GM19239 (cell line): Measurements from ENCODE around the gene RAD9A.

Experiments
- DNase-seq: peaks from one replicate; pipeline ENCODE4 v3.0.0; 2011; ENCODE audit warnings: low spot score; ENCODE audit not compliant: insufficient read length
- FAIRE-seq: peaks from 2 replicates; lab custom pipeline; 2011; peaks lifted over from hg19 to GRCh38; lab: Jason Lieb, UNC

The RAD9A gene

DNA sequence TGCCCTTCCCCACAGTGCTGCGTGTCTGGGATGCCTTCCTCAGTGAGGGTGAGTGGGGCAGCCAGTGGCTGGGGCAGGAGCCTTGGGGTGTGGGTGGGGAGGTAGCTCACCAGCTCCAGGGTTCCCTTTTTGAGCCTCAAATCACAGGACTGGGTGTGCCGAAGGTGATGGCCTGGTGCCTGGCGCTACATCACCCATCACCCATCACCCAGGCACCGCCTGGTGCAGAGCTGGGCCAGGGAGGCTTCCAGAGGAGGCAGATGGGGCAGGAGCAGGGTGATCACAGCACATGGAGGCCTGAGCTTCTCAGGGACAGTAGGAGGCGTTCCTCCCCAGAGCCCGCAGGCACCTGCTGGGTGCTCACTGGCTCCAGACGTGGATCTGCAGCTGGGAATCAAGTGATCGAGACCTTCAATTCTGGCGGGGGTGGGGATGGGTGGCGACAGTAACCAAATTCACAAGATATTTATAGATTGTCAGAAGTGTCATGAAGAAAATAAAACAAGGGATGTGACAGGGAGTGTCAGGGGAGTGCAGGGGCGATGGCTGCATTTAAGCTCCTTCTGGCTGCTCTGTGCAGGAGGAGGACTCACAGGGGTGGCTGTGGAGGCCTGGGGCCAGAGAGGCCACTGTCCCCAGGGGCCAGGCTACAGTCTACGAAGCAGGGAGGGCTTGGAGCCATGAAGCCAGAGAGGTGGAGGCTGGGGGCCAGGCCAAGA lies 15.3 kb downstream of the RAD9A start:
- DNase-seq (no peak), FAIRE-seq (peak; percentile 65)

DNA sequence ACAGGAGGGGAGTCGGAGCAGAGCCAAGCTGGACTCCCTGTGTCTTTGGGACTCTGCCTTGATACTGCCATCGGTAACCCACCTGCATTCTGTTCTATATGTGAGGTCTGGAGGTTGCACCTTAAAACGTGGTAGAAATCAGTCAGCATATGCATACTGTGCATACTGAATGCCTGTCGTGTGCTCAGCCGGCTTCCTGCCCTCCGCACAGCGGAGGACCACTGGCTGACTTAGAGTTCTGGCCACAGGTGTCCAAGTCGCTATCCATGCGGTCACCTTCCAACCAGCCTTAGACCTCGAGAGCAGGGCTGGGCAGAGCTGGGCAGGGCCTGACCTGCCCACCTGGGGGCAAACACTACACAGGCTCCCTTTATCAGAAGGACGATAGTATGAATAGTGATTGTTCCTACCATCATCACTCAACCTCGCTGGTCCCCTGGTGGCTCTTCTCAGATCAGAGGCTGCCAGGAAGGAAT lies 15.9 kb downstream of the RAD9A start:
- FAIRE-seq (no peak), DNase-seq (no peak)

DNA sequence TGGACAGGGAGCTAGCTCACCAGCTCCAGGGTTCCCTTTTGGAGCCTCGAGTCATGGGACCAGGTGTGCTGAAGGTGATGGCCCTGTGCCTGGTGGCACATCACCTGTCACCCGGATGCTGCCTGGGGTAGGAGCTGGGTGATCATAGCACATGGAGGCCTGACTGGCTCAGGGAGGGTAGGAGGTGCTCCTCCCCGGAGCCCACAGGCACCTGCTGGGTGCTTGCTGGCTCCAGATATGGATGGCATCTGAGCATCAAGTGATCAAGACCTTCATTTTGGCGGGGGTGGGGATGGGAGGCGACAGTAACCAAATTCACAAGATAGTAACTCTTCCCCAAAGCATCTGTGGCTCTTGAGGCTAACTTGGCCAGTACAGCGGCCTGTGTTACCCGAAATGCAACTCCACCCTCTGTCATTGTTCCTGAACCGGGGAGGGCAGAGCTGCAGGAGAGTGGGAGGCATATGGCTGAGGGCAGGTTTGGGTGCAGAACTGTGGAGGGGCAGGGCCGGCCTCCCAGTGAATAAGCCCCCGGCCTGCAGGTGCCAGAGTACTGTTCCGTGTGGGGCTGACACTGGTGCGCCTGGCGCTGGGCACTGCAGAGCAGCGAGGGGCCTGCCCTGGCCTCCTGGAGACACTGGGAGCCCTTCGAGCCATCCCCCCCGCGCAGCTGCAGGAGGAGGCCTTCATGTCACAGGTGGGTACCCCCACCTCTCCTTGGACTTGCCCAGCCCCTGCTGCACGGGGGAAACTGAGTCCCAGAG lies 16.8 kb downstream of the RAD9A start:
- DNase-seq = no peak

DNA sequence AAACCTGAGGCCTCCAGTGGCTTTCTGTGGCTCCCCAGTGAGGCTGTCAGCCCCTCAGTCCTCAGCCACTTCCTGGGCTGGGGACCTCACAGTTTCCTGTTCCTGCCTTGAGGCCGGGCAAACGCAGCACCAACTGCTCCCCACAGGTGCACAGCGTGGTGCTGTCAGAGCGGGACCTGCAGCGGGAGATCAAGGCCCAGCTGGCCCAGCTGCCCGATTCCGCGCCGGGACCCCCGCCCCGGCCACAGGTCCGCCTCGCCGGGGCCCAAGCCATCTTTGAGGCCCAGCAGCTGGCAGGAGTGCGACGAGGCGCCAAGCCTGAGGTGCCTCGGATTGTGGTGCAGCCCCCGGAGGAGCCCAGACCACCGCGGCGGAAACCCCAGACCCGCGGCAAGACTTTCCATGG lies 17.5 kb downstream of the RAD9A start:
- peak; percentile 98 for FAIRE-seq
- DNase-seq = peak; percentile 88

More for the DNA sequence above, 16.8 kb downstream of the RAD9A start:
- FAIRE-seq = peak; percentile 73

DNA sequence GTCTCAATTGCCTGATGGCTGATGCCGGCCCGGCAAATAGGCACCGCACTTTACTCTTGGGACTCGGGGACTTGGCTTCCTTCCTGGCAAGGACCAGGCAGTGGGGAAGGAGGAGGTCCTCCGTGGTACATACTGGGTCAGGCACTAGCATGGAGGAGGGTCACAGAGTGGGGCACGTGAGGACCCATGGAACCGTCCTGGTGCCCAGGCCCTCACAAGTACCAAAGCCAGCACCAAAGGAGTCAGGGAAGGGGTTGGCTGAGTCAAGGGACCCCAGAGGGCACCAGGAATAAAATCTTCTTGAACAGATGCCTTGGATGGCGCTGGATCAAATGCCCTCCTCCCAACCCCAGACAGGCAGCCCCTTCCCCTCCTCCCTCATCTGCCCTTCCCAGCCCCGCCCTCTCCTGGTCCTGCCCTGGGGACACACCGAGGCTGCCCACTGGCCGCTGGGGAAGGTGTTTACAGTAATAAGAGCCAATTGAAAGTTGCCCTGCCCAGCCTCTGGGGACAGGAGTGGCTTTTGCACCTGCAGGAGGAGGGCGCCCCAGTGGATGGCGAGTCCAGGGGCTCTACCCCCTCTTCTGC lies 18.1 kb downstream of the RAD9A start:
- FAIRE-seq = peak; percentile 86
- no peak for DNase-seq

DNA sequence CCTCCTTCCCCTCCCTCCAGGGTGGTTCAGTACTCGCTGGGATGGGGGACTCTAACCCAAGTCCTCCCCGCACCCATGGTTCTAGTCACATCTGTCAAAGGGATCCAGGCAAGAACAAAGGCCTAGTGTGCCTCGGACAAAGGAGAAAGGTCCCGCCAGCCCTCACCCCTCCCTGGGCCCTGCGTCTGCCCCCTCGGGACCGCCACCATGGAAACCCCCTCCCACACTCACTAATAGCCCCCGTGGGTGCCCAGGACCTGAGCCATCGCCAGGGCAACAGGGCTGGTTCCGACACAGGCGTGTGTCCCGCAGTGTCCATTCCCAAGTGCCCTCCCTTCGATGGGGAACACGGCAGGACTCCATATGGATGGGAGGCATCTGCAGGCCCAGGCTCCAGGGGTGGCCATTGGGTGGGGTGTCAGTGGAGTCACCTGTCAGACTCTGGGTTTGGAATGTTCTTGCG lies 18.6 kb downstream of the RAD9A start:
- FAIRE-seq (no peak), DNase-seq (no peak)

DNA sequence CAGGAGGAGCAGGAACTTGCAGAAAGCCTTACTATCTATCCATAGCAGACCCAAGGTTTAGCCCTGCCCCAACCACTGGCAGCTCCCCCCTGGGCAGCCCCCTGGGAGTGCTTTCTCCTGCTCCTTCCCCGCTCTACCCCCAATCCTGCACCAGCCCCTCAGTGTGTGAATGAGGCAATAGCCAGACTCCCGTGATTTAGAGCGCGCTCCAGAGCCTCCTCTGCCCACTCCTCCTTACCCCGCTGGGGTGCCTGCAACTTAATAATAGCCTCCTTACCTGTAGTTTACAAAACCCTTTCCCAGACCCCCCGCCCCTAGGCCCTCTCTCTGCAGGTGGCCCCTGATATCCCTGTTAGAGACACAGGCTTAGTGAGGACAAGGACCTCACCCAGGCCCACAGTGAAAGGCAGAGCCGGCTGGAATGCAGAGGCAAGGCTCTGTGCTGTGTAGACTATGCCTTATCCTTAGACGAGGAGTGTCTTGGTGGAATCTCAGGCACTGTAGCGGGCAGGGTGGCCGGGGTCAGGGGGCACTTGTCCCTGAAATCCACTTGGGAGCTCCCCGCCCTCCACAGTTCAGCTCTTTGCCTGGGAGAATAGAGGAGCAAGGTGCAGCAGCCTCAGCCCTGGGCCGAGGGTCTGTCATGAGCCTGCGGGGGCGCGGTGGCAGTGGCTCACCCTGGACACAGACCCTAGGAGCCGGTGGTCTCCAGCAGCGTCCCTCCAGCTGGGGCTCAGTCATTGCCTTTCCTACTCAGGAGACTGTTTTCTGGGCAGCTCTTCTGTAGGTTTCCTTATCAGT lies 19.4 kb downstream of the RAD9A start:
- no peak for FAIRE-seq
- DNase-seq = no peak

DNA sequence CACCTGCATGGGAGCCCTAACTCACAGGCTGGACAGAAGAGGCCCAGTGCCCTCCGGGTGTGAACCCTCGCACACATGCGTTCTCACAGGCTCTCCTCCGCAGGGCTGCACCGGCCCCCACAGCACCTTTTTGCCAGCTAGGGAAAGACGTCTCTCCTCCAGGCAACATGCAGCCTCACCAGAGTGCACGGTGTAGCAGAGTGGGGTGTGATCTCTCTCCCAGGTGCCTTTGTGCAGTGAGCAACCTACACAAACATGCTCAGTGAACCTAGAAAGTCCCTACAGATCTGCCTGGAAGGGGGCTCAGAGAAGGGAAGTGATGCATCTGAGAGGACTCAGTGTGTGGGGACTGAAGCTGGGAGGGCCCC lies 20.0 kb downstream of the RAD9A start:
- no peak for DNase-seq

DNA sequence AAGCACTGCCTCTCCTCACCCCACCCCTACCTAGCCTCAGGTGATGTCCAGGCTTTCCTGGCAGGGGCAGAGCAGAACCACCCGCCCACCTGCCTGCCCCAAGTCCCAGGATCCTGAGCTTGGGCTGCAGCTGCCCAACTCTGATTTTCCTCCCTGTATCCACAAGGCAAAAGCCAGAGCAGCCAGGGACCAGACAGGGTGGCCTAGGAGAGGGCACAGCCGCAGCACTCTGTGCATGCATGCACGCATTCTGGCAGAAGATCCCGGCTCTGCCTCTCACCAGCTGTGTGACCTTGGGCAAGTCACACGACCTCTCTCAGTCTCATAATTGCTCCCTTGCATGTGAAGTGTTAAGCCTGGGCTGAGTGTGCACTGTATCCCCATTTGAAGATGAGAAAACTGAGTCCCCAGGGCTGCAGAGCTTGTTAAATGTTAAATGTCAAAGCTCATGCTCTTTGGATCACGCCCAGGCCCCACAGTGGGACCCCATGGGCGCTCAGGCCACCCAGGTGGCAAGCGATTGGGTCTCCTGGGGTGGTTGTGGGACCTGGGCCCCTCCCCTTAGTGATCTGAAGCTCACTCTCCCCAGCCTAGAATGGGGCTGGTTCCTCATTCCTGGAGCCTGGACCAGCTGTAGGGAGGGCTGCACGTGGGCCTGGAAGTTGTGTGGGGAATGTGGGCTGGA lies 20.9 kb downstream of the RAD9A start:
- FAIRE-seq = no peak

More for the DNA sequence above, 20.0 kb downstream of the RAD9A start:
- no peak for FAIRE-seq

DNA sequence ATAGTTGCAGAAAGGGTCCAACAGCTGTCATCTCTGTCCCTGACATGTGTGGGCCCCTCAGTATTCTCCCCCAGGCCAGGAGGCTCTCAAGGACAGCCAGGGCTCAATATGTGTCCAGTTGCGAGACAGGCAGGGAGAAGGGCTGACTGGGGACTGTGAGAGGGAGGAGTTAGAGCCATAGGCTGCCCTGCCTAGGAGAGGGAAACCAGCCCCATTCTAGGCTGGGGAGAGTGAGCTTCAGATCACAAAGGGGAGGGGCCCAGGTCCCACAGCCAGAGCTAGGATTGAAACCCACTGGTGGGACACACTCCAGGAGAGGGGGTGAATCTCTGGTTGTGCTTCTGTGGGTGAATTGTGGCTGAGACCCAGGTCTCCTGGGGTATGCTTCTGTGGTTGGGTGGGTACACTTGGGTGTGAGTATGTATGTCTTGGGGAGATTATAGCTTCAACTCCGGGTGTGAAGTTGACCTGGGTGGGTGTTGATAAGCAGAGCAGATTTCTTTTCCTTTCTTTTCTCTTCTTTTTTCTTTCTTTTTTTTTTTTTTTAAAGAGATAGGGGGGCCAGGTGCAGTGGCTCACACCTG lies 21.6 kb downstream of the RAD9A start:
- FAIRE-seq = no peak
- no peak for DNase-seq

More for the DNA sequence above, 20.9 kb downstream of the RAD9A start:
- DNase-seq = no peak

DNA sequence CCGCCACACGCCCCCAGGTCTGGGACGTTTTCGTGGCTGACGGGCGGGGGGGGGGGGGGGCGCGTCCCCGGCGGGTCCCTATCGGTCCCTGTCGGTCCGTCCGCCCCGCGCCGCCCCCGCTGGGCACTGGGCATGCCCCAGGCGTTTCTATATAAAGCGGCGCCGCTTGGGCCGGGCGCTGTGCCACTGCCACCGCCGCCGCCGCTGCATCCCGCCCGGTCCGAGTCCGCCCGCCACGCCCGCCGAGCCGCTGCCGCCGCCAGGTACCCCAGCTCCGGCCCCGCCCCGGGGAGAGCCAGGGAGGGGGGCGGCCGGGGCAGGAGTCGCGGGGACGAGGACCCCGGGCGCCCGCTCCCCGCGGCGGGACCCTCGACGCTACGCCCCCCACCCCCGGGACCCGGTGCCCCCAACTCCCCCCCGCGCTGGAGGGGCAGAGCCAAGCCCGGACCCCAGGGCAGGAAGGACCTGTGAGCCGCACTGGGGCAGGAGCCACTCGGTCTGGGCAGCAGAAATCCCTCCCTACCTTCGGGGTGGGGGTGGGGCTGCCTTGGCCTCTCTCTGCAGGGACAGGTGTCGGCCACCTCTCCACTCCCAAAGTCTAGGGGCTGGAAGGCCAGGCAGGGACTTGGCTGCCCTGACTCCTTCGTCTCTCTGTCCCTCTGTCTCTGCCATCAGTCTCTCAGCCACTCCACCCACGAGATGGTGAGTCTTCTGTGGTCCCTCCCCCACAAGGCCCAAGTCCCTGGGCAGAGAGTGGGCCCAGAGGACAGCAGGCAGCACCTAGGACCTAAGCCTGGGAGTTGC lies 23.9 kb downstream of the RAD9A start, which contains the start of gene CARNS1:
CARNS1 (plus strand) TSS at position 178 of the 804 bp plus-strand sequence; CDS start at position 700, 522 bp downstream.
- no peak for FAIRE-seq

DNA sequence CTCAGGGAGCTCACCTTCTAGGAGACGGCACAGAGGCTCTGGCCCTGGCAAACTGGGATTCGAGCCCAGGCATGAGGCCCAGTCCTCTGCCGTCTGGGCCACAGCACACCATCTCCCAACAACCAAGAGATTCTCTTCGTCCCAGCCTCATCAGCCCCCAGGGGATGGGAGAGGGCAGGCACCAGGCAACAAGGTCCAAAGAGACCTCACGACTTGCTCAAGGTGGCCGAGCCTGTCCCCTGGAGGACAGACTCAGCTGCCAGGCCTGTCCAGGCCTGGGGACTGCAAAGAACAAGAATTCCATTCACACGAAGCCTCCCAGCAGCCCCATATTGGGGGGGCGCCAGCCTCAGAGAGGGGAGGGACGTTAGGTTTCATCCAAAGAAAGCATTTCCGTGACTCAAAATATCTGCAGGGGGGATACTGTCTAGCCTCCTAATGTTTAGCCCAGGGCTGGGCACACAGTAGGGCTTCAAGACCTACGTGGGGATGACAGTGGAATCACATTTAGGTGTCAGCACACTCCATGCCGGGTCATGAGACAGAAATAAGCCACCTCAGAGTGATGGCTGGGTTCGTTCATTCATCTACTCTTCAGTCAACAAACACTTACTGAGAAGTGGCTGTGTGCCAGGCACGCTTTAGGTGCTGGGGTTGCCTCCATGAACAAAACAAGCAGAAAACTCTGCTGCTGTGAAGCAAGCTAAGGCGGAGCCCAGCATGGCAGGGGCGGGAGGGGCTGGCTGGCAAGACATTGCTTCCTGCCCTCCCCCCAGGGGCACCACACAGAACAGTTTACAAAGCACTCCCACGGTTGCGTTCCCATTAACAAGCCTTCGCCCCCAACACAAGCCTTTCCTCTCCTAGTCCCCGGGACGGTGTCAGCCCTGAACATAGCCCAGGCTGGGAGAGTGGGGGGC lies 24.9 kb downstream of the RAD9A start:
- no peak for FAIRE-seq
- DNase-seq = no peak

More for the DNA sequence above, 23.9 kb downstream of the RAD9A start, which contains the start of gene CARNS1:
- DNase-seq = no peak

DNA sequence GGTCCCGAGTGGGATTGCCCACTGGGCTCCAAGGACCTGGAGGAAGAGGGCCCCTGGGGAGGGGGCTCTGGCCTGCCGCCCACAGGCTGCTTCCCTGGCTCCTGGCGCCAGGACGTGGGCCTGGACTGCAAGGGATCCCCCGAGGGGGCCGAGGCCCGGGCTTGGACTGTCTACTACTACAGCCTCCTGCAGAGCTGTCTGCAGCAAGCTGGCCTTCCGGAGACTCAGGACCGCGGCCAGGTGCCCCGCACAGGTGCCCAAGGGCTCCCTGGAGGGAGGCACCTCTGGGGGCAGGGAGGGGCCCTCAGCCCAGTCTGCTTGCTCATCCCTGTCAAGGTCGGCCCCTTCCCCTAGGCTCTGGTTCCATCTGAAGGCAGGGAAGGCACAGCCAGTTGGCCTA lies 25.6 kb downstream of the RAD9A start:
- FAIRE-seq (no peak), DNase-seq (no peak)

DNA sequence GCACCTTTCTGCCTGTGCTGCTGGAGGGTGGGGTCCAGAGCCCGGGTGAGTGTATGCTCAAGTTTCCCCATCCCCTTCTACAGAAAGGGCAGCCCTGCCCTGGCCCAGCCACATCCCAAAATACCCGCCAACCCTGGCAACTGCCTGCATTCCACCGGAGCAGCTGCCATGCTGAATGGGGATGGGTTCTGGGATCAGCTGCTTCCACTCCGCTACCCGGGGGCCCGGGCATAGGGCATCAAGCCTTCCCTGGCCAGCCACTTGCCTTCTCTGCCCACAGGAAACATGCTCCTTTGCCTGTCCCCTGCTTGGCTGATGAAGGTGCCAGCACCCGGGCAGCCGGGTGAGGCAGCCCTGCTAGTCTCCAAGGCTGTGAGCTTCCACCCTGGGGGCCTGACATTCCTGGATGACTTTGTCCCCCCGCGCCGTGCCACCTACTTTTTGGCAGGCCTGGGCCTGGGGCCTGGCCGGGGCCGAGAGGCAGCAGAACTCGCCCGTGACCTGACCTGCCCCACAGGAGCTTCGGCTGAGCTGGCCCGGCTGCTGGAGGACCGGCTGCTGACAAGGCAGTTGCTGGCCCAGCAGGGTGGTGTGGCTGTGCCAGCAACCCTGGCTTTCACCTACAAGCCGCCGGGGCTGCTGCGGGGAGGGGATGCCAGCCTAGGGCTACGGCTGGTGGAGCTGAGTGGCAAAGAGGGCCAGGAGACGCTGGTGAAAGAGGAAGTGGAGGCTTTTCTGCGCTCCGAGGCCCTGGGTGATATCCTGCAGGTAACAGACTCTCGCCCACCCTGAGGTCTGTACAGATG lies 26.9 kb downstream of the RAD9A start:
- DNase-seq (no peak), FAIRE-seq (no peak)

DNA sequence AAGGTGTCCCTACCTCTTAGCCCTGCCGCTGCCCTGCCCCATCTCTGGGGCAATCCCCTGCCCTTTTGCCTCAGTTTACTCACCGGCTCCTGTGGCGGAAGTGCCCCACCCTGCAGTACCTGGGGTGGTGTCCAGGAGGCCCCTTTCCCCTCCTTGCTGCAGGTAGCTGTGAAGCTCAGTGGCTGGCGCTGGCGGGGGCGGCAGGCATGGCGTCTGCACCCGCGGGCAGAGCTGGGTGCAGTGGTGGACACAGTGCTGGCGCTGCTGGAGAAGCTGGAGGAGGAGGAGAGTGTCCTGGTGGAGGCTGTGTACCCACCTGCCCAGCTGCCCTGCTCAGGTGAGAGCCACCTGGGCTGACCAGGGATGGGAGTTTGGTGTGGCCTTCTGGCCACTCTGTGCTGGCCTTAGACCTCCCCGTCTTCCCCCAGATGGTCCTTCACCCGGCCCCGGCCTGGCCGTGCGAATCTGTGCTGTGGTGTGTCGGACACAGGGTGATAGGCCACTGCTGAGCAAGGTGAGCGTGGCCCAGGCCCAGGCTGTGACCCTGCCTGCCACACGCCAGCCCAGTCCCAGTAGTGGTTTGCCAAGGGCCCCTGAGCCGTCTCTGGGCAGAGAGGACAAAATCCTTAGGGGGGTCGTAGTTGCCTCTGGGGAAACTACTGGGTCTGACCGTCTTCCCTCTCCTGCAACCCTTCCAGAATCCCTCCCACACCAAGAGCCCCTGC lies 27.7 kb downstream of the RAD9A start:
- DNase-seq (no peak), FAIRE-seq (no peak)

DNA sequence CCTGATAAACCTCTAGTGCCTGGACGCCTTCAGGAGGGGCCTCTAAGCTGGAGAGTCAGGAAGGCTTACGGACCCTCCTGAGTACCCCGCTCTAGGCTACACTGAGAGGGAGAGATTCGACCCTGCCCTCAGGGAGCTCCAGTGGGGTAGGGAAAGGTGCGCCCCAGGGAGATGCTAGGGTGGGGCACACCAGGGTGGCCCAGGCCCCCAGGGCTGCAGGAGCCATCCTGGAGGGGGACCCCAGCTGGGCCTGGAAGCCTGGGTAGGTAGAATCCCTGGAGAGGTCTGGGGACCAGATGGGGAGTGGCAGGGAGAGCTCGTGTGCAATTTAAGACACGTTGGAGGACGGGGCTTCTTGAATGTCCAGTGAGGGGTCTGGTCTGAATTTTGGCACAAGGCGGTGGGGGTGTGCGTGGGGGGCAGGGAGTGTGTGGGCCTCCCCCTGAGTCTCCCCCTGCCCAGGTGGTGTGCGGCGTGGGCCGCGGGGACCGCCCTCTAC lies 28.4 kb downstream of the RAD9A start:
- DNase-seq = no peak
- peak; percentile 23 for FAIRE-seq
